Stomach (tissue), 9 donors: ENCODE results near the gene SLC25A34. TPM values are rescaled to one million over a fixed set of nuclear protein-coding genes. Genes with fewer than 3 reads are reported as not detected.
A peak's percentile ranks its signal among the peaks of the same experiment; 100 is the strongest.

Source experiments
- DNase-seq, 2 donors: peaks; one replicate each; pipeline versions ENCODE4 v3.0.0 to v3.0.0-alpha.2; 2013 to 2019
- H3K27ac ChIP-seq, 5 donors: fragments of 200-600 bp in 4 of 5; sonication (generic) in 4 of 5; one replicate each; pipeline ENCODE4 v1.5.1; 2013 to 2019; ENCODE audit warnings: mild to moderate bottlenecking in 1 of 5, moderate library complexity in 1 of 5
- H3K27me3 ChIP-seq, 3 donors: fragments of 200-600 bp; sonication (generic); one replicate each; pipeline ENCODE4 v1.5.1; 2017 to 2019; ENCODE audit warnings: mixed run types in 1 of 3
- H3K36me3 ChIP-seq, 4 donors: fragments of 200-600 bp; sonication (generic); 1 replicate in 3 of 4; 2 replicates in 1 of 4; pipeline ENCODE4 v1.5.1; 2016 to 2019
- H3K4me1 ChIP-seq, 4 donors: fragments of 200-600 bp; sonication (generic); one replicate each; pipeline ENCODE4 v1.5.1; 2016 to 2019
- H3K4me3 ChIP-seq, 4 donors: fragments of 200-600 bp; sonication (generic) in 3 of 4; one replicate each; pipeline ENCODE4 v1.5.1; 2016 to 2019; ENCODE audit warnings: mild to moderate bottlenecking in 1 of 4
- H3K9me3 ChIP-seq, 4 donors: fragments of 200-600 bp; sonication (generic); one replicate each; pipeline ENCODE4 v1.5.1; 2016 to 2019
- CTCF ChIP-seq, 7 experiments: fragments of 450-650 bp in 4 of 7; fragments of 200-600 bp in 3 of 7; sonication (generic) in 3 of 7; IDR thresholded peaks; one replicate each; pipeline ENCODE4 v1.5.1; 2016 to 2019; ENCODE audit warnings: antibody characterized with exemption in 7 of 7, control low read depth in 2 of 7, mild to moderate bottlenecking in 1 of 7
- EP300 ChIP-seq: sonication (generic); formaldehyde crosslinking; IDR thresholded peaks from one replicate; pipeline ENCODE4 v1.6.1; 2017; ENCODE audit warnings: antibody characterized with exemption
- POLR2A ChIP-seq, 4 donors: fragments of 450-650 bp; IDR thresholded peaks; one replicate each; pipeline ENCODE4 v1.6.1; 2016; ENCODE audit warnings: antibody characterized with exemption in 4 of 4, control low read depth in 2 of 4, mild to moderate bottlenecking in 1 of 4, moderate library complexity in 1 of 4
- POLR2AphosphoS5 ChIP-seq, 3 donors: sonication (generic); formaldehyde crosslinking; IDR thresholded peaks; one replicate each; pipeline ENCODE4 v1.6.1; 2016; ENCODE audit warnings: antibody characterized with exemption in 3 of 3
- WGBS, 5 donors: extraction: QIAGEN DNeasy Blood & Tissue Kit in 3 of 5; methylation state at CpG; one replicate each; pipeline versions ENCODE4 v1.1.5 to v1.1.7; 2013 to 2018; 5-methylcytosine and 5-hydroxymethylcytosine counted together
- intact Hi-C: fragments of 100-400 bp; cut with DNase I; formaldehyde crosslinking; loops from one replicate; pipeline ENCODE4 v1.15.1; 2023; ENCODE audit warnings: low total_unique reads
- polyA plus RNA-seq, 3 donors: library from polyadenylated mRNA; stranded (reverse); fragments of 200-250 nt; gene quantifications; one replicate each; pipeline ENCODE4 v1.2.3, GENCODE V29; 2013
- total RNA-seq, 5 donors: library from RNA; depleted of rRNA; stranded (reverse); fragments of >200 nt; gene quantifications; one replicate each; pipeline versions ENCODE4 v1.1.0 to v1.2.3, GENCODE V29; 2014 to 2016
- donor health status: healthy with polysubstance abuse.
- donor health status: Bipolar disorder and iron deficiency.
- donor health status: healthy.

SLC25A34 gene
- total and polyA plus RNA-seq, 8 donors, result 0.75 to 16.9 (median 3.6) TPM; not detected in 1

- Histone ChIP-seq H3K4me1 (peaks cover 27 to 74% (median 43%) of the 10 kb centered on the region in 4 donors), H3K27me3 (no peaks in the 10 kb centered on the region), H3K27ac (peak overlapping the region; percentile 72 to 91 (median 85)), H3K9me3 (no peaks in the 10 kb centered on the region), H3K36me3 (peaks cover 49 to 75% (median 70%) of the 10 kb centered on the region in 4 donors), H3K4me3 (no peak overlapping the region)
- DNase-seq, result peak in 1 of 2 donors; percentile 55
- WGBS, 5 donors, result 54 to 81% (median 58%) methylated on average over 7 to 8 of the region's 8 CpGs
- TF ChIP-seq POLR2A (IDR thresholded peaks at IDR 0.05), result no peak
- no peak for TF ChIP-seq CTCF (IDR thresholded peaks at IDR 0.05)
- TF ChIP-seq POLR2AphosphoS5 (IDR thresholded peaks at IDR 0.05), result no peak
- no peak for TF ChIP-seq EP300
- intact Hi-C loops, result no loop called here
Observed at GRCh38 chr1:15718199-15718601, 17.9 kb upstream of the SLC25A34 start.

DNA sequence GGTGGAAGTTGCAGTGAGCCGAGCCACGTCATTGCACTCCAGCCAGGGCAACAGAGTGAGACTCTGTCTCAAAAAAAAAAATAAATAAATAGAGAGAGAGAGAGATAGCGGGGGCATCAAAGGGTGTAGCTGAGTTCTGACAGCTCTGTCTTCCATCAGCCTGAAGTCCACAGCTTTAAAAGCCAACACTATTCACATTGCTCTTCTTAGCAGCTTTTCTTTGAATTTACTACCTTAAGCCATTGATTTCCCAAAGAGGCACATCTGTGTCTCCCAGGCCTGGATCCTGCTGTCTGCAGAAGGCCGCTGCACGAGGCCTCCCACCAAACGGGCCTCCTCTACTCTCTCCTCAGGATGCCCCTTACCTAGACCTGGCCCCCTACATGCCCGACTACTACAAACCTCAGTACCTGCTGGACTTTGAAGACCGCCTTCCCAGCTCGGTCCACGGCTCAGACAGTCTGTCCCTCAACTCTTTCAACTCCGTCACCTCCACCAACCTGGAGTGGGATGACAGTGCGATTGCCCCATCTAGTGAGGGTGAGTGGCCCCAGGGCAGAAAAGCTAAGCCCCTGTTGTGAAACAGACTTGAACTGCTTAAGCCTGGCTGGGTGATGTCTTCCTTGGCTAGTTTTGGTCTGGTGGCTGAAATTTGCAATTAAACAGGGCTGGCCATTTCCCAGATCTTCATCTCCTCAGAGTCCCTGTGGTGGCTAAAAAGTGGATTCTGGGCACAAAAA lies 16.5 kb upstream of the SLC25A34 start:
- 91 to 96% (median 94%) methylated on average over 12 of the region's 12 CpGs for WGBS, 5 donors
- intact Hi-C loops, result no loop called here
- no peaks in the 10 kb centered on the region for H3K27me3 ChIP-seq
- H3K4me1 ChIP-seq, result peaks cover 26 to 60% (median 35%) of the 10 kb centered on the region in 4 donors
- no peak for DNase-seq
- no peaks in the 10 kb centered on the region for H3K9me3 ChIP-seq
- no peak overlapping the region for H3K4me3 ChIP-seq
- peak overlapping the region in 2 of 5 donors; percentile 85 to 91 for H3K27ac ChIP-seq
- H3K36me3 ChIP-seq, result peaks cover 50 to 87% (median 82%) of the 10 kb centered on the region in 4 donors
- no peak for TF ChIP-seq EP300
- no peak for TF ChIP-seq POLR2A (IDR thresholded peaks at IDR 0.05)
- no peak for TF ChIP-seq CTCF (IDR thresholded peaks at IDR 0.05)
- no peak for TF ChIP-seq POLR2AphosphoS5 (IDR thresholded peaks at IDR 0.05)

DNA sequence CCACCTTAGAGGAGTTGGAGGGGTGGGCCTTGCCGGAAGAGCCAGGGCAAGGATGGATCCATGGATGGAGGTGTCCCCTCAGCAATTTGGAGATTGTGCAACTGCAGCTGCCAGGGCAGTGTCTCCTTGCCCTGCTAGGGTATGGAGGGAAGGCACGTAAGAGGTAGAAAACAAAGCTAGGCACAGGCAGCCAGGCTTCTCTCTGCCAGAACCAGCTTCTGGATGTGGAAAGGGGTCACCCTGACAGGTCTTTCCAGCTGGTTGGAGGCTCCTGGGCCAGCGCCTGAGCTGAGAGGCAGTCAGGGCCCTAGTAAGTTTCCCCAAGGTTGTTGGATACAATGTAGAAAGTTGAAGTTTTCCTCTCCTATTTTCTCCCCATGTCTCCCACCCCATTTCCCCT lies 15.2 kb upstream of the SLC25A34 start:
- no peaks in the 10 kb centered on the region for H3K9me3 ChIP-seq
- intact Hi-C loops, result no loop called here
- H3K27ac ChIP-seq, result peak overlapping the region in 1 of 5 donors; percentile 85
- no peak for TF ChIP-seq EP300
- no peak for TF ChIP-seq POLR2AphosphoS5 (IDR thresholded peaks at IDR 0.05)
- no peak for TF ChIP-seq POLR2A (IDR thresholded peaks at IDR 0.05)
- no peak for TF ChIP-seq CTCF (IDR thresholded peaks at IDR 0.05)
- H3K4me3 ChIP-seq, result no peak overlapping the region
- WGBS, 5 donors, result 94 to 99% (median 96%) methylated on average over 3 of the region's 3 CpGs
- no peaks in the 10 kb centered on the region for H3K27me3 ChIP-seq
- peaks cover 60 to 99% (median 95%) of the 10 kb centered on the region in 4 donors for H3K36me3 ChIP-seq
- peaks cover 19 to 47% (median 26%) of the 10 kb centered on the region in 4 donors for H3K4me1 ChIP-seq
- DNase-seq, result no peak

DNA sequence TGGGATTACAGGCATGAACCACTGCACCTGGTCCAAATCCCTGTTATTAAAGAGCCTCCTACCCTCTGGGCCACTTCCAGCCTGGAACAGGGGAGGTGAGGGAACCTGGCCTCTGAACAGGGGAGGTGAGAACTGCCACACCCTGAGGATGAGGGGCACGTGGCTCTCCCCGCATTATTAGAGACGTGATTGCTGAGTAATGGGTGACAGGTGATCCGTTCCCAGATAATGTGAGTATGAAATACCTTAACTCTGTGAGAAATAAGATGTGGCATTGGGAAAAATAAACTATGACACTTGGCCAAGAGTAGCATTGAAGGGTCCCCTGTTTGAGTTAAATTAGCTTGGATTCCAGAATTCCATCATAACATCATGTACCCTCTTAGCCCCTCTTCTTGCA lies 13.6 kb upstream of the SLC25A34 start:
- no peak for DNase-seq
- TF ChIP-seq POLR2A (IDR thresholded peaks at IDR 0.05), result no peak
- TF ChIP-seq CTCF (IDR thresholded peaks at IDR 0.05), result no peak
- no peak for TF ChIP-seq EP300
- no peak for TF ChIP-seq POLR2AphosphoS5 (IDR thresholded peaks at IDR 0.05)
- 78 to 95% (median 90%) methylated on average over 4 of the region's 4 CpGs for WGBS, 5 donors
- Histone ChIP-seq H3K27me3 (no peaks in the 10 kb centered on the region), H3K4me3 (no peak overlapping the region), H3K36me3 (peaks cover 65 to 99% (median 97%) of the 10 kb centered on the region in 4 donors), H3K27ac (no peak overlapping the region), H3K4me1 (peaks cover 12 to 32% (median 15%) of the 10 kb centered on the region in 4 donors), H3K9me3 (no peaks in the 10 kb centered on the region)
- intact Hi-C loops, result no loop called here
